Fibroblast of pulmonary artery (primary cell): ENCODE data around the gene TMEM144.
A peak's percentile ranks its signal among the peaks of the same experiment; 100 is the strongest.

Source experiments
- DNase-seq: peaks from one replicate; pipeline ENCODE4 v3.0.0-alpha.2; 2010; ENCODE audit warnings: low read depth
- H3K4me3 ChIP-seq: replicated peaks from 2 replicates; pipeline ENCODE4 v1.5.1; 2011; ENCODE audit warnings: low read depth, mild to moderate bottlenecking, control low read depth, low read length, moderate library complexity
- TF ChIP-seq, protein P1 (sequence below): IDR thresholded peaks from 2 replicates; pipeline ENCODE4 v1.5.1; 2011; ENCODE audit warnings: mild to moderate bottlenecking, control low read depth, low read length, inconsistent platforms; ENCODE audit errors: missing control alignments

The TMEM144 gene

DNA sequence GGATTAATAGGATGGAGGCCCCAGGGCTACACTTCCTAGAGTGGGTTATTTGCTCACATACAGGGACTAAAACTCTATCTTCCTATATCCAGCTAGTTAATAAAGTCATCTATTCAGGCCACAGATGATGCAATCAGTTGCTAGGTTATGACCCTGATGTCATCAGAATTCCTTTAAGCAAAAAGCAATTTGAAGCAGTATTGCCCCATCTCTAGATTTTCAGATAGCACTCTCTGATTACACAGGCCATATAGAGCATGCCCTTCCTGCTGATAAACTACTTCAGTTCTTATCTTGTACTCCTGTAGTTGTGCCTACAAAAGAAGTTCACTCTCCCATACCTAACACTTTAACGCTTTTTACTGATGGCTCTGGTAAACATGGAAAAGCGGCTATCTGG lies 84.8 kb downstream of the TMEM144 start:
- H3K4me3 ChIP-seq = no peak overlapping the region
- TF ChIP-seq, protein P1, sequence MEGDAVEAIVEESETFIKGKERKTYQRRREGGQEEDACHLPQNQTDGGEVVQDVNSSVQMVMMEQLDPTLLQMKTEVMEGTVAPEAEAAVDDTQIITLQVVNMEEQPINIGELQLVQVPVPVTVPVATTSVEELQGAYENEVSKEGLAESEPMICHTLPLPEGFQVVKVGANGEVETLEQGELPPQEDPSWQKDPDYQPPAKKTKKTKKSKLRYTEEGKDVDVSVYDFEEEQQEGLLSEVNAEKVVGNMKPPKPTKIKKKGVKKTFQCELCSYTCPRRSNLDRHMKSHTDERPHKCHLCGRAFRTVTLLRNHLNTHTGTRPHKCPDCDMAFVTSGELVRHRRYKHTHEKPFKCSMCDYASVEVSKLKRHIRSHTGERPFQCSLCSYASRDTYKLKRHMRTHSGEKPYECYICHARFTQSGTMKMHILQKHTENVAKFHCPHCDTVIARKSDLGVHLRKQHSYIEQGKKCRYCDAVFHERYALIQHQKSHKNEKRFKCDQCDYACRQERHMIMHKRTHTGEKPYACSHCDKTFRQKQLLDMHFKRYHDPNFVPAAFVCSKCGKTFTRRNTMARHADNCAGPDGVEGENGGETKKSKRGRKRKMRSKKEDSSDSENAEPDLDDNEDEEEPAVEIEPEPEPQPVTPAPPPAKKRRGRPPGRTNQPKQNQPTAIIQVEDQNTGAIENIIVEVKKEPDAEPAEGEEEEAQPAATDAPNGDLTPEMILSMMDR = no peak
- no peak for DNase-seq

- TF ChIP-seq, protein P1 = no peak
- no peak for DNase-seq
- no peak overlapping the region for H3K4me3 ChIP-seq
Observed at GRCh38 chr4:158297866-158298265, 87.6 kb downstream of the TMEM144 start.

DNA sequence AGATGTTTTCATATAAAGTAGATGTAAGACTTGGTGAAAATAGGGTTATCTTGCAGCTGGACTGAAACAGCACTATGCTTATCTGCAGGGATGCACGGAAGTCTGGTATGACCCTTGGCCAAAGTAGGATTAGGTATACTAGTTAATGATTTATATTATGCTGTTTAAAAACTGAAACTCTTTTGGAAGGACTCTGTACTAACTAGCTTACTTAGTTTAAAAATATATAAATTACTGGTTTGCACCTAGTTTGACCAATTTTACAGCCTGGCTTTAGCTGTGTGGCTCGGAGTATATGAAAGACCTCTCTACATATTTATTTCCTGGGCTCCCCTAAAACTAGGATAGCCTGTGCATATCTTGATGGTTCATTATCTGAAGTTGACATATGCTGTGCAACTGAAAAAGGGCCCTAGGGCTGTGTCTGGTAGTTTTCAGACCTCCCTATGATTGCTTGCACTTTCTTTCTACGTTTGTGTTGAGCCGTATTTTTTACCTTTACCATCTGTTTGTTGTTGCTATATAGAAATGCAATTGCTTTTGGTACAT lies 89.2 kb downstream of the TMEM144 start:
- no peak for DNase-seq
- TF ChIP-seq, protein P1 = no peak
- no peak overlapping the region for H3K4me3 ChIP-seq

GRCh38 chr4:158300012-158300411 lies 89.7 kb downstream of the TMEM144 start:
- no peak overlapping the region for H3K4me3 ChIP-seq
- TF ChIP-seq, protein P1 = no peak
- no peak for DNase-seq

DNA sequence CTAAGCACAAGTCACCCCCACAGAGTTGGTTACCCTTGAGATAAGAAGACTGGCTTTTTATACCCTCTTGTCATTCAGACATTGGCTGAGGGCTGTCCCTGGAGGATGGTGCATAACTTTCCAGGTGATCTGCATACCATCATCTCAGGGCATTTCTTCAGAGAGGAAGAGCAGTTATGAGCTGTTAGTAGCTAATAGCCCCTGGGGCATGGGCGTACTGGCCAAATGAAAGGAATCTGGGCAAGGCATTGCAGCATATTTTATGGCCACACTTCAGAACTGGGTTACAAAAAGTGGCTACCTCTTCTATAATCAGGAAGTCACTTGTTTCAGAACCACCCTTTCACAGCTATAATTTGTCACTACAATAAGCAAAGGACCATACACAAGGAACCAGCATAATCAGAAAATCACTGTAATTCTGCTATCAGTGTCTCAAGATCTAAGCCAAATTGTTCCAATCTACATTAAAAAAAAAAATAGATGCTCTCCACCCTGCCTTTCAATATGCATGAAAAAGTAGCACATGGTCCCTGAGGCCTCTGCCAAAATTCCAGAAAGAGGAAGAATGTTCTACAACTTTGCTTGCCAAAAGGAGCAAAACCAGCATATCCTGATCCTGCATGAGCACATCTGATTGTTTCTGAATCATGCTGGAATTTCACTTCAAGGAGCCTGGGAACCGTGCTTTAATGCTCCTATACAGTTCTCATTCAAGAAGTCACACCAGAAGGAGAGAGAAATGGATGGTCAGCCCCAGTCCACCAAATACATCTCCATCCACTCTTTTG lies 92.0 kb downstream of the TMEM144 start:
- TF ChIP-seq, protein P1 = no peak
- DNase-seq = peak; percentile 85
- no peak overlapping the region for H3K4me3 ChIP-seq

- no peak overlapping the region for H3K4me3 ChIP-seq
- TF ChIP-seq, protein P1 = no peak
- DNase-seq = no peak
Observed at GRCh38 chr4:158304694-158305093, 94.4 kb downstream of the TMEM144 start.
